ENCODE results near the gene HOTAIR. TPM values are rescaled to one million over a fixed set of nuclear protein-coding genes. Genes with fewer than 3 reads are reported as not detected.

The HOTAIR gene
- not detected in 2 replicates for total RNA-seq

DNA sequence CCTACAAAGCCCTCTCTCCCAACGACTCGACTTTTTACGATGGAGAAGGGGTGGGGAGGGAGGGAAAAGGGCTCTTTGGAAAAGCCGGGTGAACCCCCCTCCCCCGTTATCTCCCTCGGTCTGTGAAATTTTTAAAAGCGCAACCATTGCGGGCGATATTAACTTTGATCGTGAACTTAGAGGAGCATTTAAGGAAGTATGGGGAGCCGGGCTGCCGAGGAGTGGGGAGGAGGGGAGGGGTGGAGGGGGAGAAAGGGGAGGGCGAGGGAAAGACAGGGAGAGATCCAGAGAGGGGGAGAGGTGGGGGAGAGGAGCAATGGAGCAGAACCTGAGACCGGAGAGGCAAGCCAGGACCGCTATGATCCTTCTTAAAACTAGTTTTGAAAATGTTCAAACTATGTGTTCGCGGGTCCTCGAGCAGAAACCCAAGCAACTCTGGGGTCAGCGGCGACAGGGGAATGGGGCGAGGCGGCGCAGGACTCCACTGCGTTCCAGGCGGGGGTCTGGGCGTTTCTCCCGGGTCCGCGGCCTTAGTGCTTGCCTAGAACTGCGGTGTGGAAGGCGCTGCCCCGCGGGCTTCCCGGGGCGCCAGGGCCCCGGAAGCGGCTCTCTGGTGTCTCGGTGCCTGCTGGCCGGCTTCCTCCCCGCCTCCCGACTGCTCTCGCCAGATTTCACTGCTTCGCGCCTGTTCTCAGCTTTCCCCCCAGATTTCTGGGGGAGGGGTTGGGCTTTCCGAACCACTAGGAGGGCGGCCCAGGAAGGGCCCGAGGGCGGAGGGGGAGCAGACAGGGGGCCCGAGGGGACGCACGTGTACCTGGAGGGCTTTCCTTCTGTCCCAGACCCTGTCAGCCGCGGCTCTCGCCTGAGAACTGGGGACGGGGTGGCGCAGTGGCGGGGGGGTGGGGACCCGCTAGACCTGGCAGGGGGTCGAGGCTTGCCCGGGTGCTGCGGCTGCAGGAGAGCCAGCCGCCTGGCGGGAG lies at the start of gene HOTAIR:
TSS of gene HOTAIR (minus strand) at position 871 of the 980 bp plus-strand sequence.
- H3K9me3 Mint-ChIP-seq: peaks cover 4% of the 10 kb centered on the region
- peaks cover 71% of the 10 kb centered on the region for H3K27me3 Mint-ChIP-seq
- peaks cover 15% of the 10 kb centered on the region for H3K4me1 Mint-ChIP-seq
- peak within 1 kb of the TSS; percentile 50 for H3K27ac Mint-ChIP-seq
- ChIA-PET POLR2A (no interaction called here), CTCF (no interaction called here)
- H3K4me3 Mint-ChIP-seq: peak within 1 kb of the TSS; percentile 66
- ATAC-seq (ENCODE audit: low read depth): peak; percentile 45
- TF ChIP-seq CTCF (IDR thresholded peaks at IDR 0.05): no peak
- no peak for DNase-seq
- intact Hi-C loops (cut with micrococcal nuclease): loop anchor here (2.0 to 5.0 kb wide), 3 partner anchors 14 to 37 kb away; partner anchors contain the start of gene HOXC13
- H3K36me3 Mint-ChIP-seq (ENCODE audit: low read depth): no peaks in the 10 kb centered on the region

DNA sequence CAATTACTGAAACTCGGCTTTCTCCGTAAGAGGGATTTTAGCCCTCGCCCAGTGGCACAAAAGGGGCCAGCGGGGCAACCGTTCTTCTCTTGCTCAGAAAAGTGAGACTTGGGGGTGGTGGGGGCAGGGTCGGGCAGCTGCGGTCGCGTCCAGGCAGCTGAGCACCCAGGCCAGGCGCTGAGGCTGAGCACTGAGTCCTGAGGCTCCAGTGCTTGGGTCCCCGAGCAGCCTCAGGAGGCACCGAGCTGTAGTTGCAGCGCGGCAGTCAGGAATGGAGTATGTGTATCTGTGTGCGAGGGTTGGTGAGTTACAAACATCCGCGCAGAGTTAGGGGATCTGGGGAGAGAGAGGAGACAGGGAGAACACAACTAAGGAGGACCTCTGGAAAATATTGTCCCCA lies 49.4 kb upstream of the HOTAIR start:
- no peak for DNase-seq
- Mint-ChIP-seq H3K27me3 (peaks cover 67% of the 10 kb centered on the region), H3K4me1 (peaks cover 17% of the 10 kb centered on the region), H3K9me3 (no peaks in the 10 kb centered on the region), H3K4me3 (no peak overlapping the region), H3K36me3 (ENCODE audit: low read depth) (no peaks in the 10 kb centered on the region), H3K27ac (no peak overlapping the region)
- ATAC-seq (ENCODE audit: low read depth): no peak
- intact Hi-C loops (cut with micrococcal nuclease): no loop called here
- TF ChIP-seq CTCF (IDR thresholded peaks at IDR 0.05): no peak
- ChIA-PET CTCF (no interaction called here), POLR2A (interaction anchor here (0.6 to 1.2 kb wide), 2 partner anchors 15 to 33 kb away, joined by 3 to 9 read pairs; partner anchors contain the start of gene HOXC8)

DNA sequence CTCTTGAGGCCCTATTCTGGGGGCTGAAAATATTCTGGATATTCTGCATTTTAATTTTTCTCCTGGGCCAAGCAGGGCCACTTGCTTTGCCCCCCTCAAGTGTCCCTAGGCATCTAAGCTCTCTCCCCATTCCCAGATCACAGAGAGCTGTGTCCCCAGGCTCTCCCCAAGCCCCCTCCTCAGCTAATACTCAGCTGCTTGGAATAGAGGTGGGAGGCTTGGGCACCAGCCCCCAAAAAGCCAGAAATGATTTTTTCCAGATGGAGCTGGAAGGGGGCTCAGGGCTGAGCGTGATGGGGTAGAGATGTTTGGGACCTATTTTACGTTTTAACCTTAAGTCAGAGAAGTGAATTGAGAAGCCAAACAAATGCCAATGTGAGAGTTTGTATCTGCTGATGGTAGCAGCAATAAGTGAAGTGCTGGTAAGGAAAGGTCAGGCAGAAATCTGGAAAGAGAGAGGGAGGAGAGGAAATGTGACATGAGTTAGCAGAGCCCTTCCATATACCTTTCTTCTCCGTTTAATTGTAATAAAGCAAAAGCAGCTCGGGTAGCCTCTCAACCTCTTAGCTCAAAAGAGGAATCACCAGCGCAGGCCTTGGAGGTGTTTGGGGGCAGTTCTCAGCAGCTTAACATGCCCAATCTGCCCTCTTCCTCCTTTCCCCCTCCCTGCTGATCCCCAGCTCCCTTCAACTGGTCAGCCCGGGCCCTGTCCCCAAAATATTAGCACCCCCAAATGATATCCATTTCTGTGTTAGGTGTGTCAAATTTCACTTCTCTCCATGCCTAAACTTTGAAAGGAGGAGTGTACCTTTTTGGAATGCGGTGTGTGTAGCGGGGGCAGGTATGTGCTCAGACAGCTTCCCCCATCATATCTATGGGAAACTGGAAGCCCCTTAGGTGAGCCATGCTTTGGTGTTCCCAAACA lies 48.5 kb upstream of the HOTAIR start:
- DNase-seq: no peak
- no peak overlapping the region for H3K4me3 Mint-ChIP-seq

DNA sequence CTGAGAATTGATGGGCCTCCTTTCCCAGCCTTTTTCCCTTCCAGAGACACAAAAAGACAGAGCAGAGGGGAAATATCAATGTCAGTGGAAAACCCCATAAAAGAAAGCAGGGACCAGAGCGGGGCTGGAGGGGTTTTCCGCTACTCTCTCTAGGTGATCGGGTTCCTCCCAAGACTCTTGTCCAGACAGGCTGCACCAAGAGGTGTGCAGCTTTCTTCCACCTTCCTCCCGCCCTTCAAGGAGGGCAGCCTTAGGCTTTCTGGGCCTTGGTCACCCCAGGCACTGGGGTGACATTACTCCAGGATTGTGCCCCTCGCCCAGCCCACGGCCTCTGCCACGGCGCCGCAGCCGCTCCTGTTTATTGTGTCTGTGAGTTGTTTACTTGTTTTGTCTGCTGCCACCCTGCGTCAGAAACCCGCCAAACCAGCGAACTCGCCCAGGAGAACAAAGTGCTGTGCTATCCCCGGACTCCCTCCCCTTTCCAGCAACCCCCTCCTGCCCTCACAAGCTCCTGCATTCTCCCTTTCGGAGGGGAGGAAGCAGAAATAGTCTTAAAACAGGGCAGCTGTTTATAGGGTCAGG lies 46.8 kb upstream of the HOTAIR start:
- no peak for ATAC-seq (ENCODE audit: low read depth)
- Mint-ChIP-seq H3K9me3 (no peaks in the 10 kb centered on the region), H3K4me3 (peak overlapping the region; percentile 15), H3K27ac (no peak overlapping the region), H3K36me3 (ENCODE audit: low read depth) (no peaks in the 10 kb centered on the region), H3K27me3 (peaks cover 57% of the 10 kb centered on the region), H3K4me1 (peaks cover 25% of the 10 kb centered on the region)
- TF ChIP-seq CTCF (IDR thresholded peaks at IDR 0.05): no peak
- DNase-seq: no peak
- intact Hi-C loops (cut with micrococcal nuclease): no loop called here
- ChIA-PET POLR2A (no interaction called here), CTCF (no interaction called here)

More for the DNA sequence above, 48.5 kb upstream of the HOTAIR start:
- CTCF ChIA-PET: interaction anchor here (0.6 kb wide), 1 partner anchor 178 kb away, joined by 3 read pairs; no protein-coding TSS in a partner anchor
- intact Hi-C loops (cut with micrococcal nuclease): no loop called here
- H3K4me1 Mint-ChIP-seq: peaks cover 18% of the 10 kb centered on the region
- H3K27me3 Mint-ChIP-seq: peaks cover 62% of the 10 kb centered on the region
- H3K9me3 Mint-ChIP-seq: no peaks in the 10 kb centered on the region
- no peak overlapping the region for H3K27ac Mint-ChIP-seq
- TF ChIP-seq CTCF (IDR thresholded peaks at IDR 0.05): no peak
- ATAC-seq (ENCODE audit: low read depth): no peak
- POLR2A ChIA-PET: interaction anchor here (0.6 to 1.2 kb wide), 2 partner anchors 14 to 32 kb away, joined by 3 to 9 read pairs; partner anchors contain the start of gene HOXC8
- H3K36me3 Mint-ChIP-seq (ENCODE audit: low read depth): no peaks in the 10 kb centered on the region

All from activated B cell treated with CpG ODN at 0.5 μM for 24 hours (primary cell).